SU-DHL-6 (cell line): ENCODE results near the gene ZNF711.

ENCODE experiments used
- H2AFZ ChIP-seq: fragments of 200-600 bp; sonication (generic); 2 replicates; pipeline ENCODE4 v1.6.1; 2014; ENCODE audit warnings: low read depth, mild to moderate bottlenecking, moderate library complexity, mixed read lengths, antibody characterized with exemption, low read length; ENCODE audit not compliant: severe bottlenecking
- H3F3A ChIP-seq: fragments of 200-600 bp; shearing (Covaris generic); 2 replicates; pipeline ENCODE4 v1.6.0; 2016; ENCODE audit warnings: antibody characterized with exemption, mild to moderate bottlenecking; ENCODE audit not compliant: insufficient read depth
- H3K27ac ChIP-seq: fragments of 200-600 bp; sonication (generic); 2 replicates; pipeline ENCODE4 v1.5.1; 2016; ENCODE audit warnings: low read depth, mild to moderate bottlenecking, low read length, moderate library complexity, mixed read lengths
- H3K27me3 ChIP-seq: fragments of 200-600 bp; sonication (generic), shearing (Covaris generic); 2 replicates; pipeline ENCODE4 v1.6.0; 2014; ENCODE audit warnings: mild to moderate bottlenecking, low read length
- H3K36me3 ChIP-seq: fragments of 200-600 bp; sonication (generic); 2 replicates; pipeline ENCODE4 v1.6.1; 2014; ENCODE audit warnings: mild to moderate bottlenecking, low read length, mixed read lengths
- H3K4me2 ChIP-seq: fragments of 300-600, 200-600 bp; shearing (Covaris generic), sonication (generic); 2 replicates; pipeline ENCODE4 v1.6.0; 2014; ENCODE audit warnings: low read length, low read depth, mild to moderate bottlenecking; ENCODE audit not compliant: poor library complexity, severe bottlenecking
- H3K4me3 ChIP-seq: fragments of 200-600 bp; sonication (generic); 2 replicates; pipeline ENCODE4 v1.5.1; 2014; ENCODE audit warnings: antibody characterized with exemption, low read length, mild to moderate bottlenecking, mixed read lengths; ENCODE audit not compliant: insufficient read depth, poor library complexity, severe bottlenecking
- H3K79me2 ChIP-seq: fragments of 200-600 bp; sonication (generic); 2 replicates; pipeline ENCODE4 v1.6.1; 2014; ENCODE audit warnings: mild to moderate bottlenecking, low read length, moderate library complexity; ENCODE audit not compliant: insufficient read depth
- H3K9ac ChIP-seq: fragments of 200-600 bp; sonication (generic); 2 replicates; pipeline ENCODE4 v1.7.0; 2014; ENCODE audit warnings: mild to moderate bottlenecking, low read length
- H3K9me2 ChIP-seq: fragments of 200-600 bp; sonication (generic); replicated peaks from 2 replicates; pipeline ENCODE4 v1.6.1; 2014; ENCODE audit warnings: low read length; ENCODE audit not compliant: insufficient read depth
- H3K9me3 ChIP-seq: fragments of 200-600 bp; sonication (generic); 2 replicates; pipeline ENCODE4 v1.6.1; 2014; ENCODE audit warnings: low read length, mixed read lengths; ENCODE audit not compliant: insufficient read depth
- H4K20me1 ChIP-seq: fragments of 200-600 bp; sonication (generic); 2 replicates; pipeline ENCODE4 v1.6.1; 2014; ENCODE audit warnings: low read depth, mild to moderate bottlenecking, antibody characterized with exemption, low read length, moderate library complexity, mixed read lengths
- CTCF ChIP-seq: fragments of 200-600 bp; sonication (generic); IDR thresholded peaks from one replicate; pipeline ENCODE4 v1.5.1; 2017; ENCODE audit warnings: antibody characterized with exemption, mild to moderate bottlenecking, low read length, moderate library complexity; ENCODE audit not compliant: insufficient read depth, poor library complexity, severe bottlenecking
- EZH2phosphoT487 ChIP-seq: fragments of 200-600 bp; sonication (generic), shearing (Covaris generic); conservative IDR thresholded peaks from 2 replicates; pipeline ENCODE4 v1.6.1; 2018; ENCODE audit warnings: mild to moderate bottlenecking, antibody characterized with exemption, low read length, moderate library complexity, mixed read lengths

The ZNF711 gene

GRCh38 chrX:85213792-85214530 is 29.8 kb upstream of the ZNF711 start:
- Histone ChIP-seq H3K4me2 (no peak overlapping the region), H3K4me3 (no peak overlapping the region), H4K20me1 (no peaks in the 10 kb centered on the region), H3K9me3 (no peaks in the 10 kb centered on the region), H2AFZ (no peak overlapping the region), H3K79me2 (no peaks in the 10 kb centered on the region), H3K36me3 (no peaks in the 10 kb centered on the region), H3K9me2 (no peaks in the 10 kb centered on the region), H3K9ac (no peak overlapping the region), H3K27ac (no peak overlapping the region), H3F3A (no peaks in the 10 kb centered on the region), H3K27me3 (no peaks in the 10 kb centered on the region)
- TF ChIP-seq EZH2phosphoT487, result no peak
- no peak for TF ChIP-seq CTCF

GRCh38 chrX:85215946-85216345 is 27.8 kb upstream of the ZNF711 start:
- no peaks in the 10 kb centered on the region for H3K9me2 ChIP-seq
- H3K36me3 ChIP-seq, result no peaks in the 10 kb centered on the region
- no peak overlapping the region for H2AFZ ChIP-seq
- H3K9ac ChIP-seq, result no peak overlapping the region
- TF ChIP-seq CTCF (no peak), EZH2phosphoT487 (no peak)
- H3K9me3 ChIP-seq, result no peaks in the 10 kb centered on the region
- H3K4me3 ChIP-seq, result no peak overlapping the region
- no peak overlapping the region for H3K27ac ChIP-seq
- H3K79me2 ChIP-seq, result no peaks in the 10 kb centered on the region
- H4K20me1 ChIP-seq, result no peaks in the 10 kb centered on the region
- H3F3A ChIP-seq, result no peaks in the 10 kb centered on the region
- H3K4me2 ChIP-seq, result no peak overlapping the region
- no peaks in the 10 kb centered on the region for H3K27me3 ChIP-seq

- Histone ChIP-seq H4K20me1 (no peaks in the 10 kb centered on the region), H3K27me3 (no peaks in the 10 kb centered on the region), H3K79me2 (no peaks in the 10 kb centered on the region), H3K9ac (no peak overlapping the region), H3K27ac (no peak overlapping the region), H3K4me3 (no peak overlapping the region), H3F3A (no peaks in the 10 kb centered on the region), H3K9me3 (no peaks in the 10 kb centered on the region), H3K36me3 (no peaks in the 10 kb centered on the region), H3K4me2 (no peak overlapping the region), H2AFZ (no peak overlapping the region), H3K9me2 (no peaks in the 10 kb centered on the region)
- TF ChIP-seq EZH2phosphoT487 (no peak), CTCF (no peak)
Observed at GRCh38 chrX:85221361-85221760, 22.4 kb upstream of the ZNF711 start.
